Anterior cingulate cortex (tissue), 58 donors: Measurements from ENCODE around the gene CCT8.

Experiments
- DNase-seq, 58 donors: peaks; one replicate each; lab custom pipeline; 2025; lab: John Stamatoyannopoulos, UW

CCT8 gene

DNA sequence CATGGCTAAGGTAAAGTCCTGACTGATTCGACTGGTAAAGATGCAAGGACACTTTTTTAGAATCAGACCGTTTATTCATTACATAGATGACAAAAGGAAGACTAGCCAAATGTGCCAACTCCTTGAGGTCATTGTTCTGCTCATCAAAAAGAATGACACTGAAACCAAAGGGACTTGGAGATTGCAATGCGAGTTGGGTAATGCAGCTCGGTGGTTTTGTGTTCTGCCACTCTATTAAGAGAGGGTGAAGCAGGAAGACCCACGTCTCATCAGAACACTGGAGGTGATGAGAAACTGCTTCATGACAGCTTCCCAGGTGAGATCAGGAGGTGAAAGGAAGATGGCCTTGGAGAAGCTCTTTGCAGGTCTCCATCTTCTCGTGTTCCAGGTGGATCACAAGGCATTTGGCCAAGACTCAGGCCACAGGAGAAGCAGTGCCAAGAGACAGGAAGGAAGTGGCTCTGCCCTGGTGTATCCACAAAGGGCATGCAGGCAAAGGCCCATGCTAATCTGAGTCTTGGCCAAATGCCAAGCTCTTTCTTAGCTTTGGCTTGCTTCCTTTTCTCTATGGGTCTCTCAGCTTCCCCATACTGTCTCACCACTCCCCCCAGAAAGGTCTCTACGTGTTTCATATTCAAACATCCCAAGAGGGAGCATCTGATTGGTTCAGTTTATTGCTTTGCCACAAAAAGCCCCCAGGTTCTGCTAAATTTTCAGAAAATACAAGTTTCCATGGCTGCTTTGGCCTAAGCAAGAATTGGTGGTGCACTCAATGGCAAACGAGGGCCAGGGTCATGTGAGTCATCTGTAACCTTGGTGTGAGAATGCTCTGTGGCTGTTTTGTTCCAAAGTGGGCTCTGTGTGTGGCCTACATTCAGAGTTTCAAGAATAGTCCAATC lies 5.7 kb upstream of the CCT8 start:
- DNase-seq, result peak in 18 of 58 donors; percentile 2 to 67 (median 22)

- no peak for DNase-seq
These were observed 4.2 kb upstream of the CCT8 start for GRCh38 chr21:29077651-29078090.

DNA sequence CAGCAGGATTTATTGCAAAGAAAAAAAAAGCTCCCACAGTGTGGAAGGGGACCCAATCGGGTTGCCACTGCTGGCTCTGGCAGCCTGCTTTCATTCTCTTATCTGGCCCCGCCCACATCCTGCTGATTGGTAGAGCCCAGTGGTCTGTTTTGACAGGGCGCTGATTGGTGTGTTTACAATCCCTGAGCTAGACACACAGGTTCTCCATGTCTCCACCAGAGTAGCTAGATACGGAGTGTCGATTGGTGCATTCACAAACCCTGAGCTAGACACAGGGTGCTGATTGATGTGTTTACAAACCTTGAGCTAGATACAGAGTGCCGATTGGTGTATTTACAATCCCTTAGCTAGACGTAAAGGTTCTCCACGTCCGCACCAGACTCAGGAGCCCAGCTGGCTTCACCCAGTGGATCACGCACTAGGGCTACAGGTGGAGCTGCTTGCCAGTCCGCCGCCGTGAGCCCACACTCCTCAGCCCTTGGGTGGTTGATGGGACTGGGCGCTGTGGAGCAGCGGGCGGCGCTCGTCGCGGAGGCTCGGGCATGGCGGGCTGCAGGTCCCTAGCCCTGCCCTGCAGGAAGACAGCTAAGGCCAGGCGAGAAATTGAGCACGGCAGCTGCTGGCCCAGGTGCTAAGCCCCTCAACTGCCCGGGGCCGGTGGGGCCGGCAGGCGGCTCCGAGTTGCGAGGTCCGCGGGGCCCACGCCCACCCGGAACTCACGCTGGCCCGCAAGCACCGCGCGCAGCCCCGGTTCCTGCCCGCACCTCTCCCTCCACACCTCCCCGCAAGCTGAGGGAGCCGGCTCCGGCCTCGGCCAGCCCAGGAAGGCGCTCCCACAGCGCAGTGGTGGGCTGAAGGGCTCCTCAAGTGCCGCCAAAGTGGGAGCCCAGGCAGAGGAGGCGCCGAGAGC lies 3.5 kb upstream of the CCT8 start:
- DNase-seq, result peak in 25 of 58 donors; percentile 6 to 68 (median 19)

DNA sequence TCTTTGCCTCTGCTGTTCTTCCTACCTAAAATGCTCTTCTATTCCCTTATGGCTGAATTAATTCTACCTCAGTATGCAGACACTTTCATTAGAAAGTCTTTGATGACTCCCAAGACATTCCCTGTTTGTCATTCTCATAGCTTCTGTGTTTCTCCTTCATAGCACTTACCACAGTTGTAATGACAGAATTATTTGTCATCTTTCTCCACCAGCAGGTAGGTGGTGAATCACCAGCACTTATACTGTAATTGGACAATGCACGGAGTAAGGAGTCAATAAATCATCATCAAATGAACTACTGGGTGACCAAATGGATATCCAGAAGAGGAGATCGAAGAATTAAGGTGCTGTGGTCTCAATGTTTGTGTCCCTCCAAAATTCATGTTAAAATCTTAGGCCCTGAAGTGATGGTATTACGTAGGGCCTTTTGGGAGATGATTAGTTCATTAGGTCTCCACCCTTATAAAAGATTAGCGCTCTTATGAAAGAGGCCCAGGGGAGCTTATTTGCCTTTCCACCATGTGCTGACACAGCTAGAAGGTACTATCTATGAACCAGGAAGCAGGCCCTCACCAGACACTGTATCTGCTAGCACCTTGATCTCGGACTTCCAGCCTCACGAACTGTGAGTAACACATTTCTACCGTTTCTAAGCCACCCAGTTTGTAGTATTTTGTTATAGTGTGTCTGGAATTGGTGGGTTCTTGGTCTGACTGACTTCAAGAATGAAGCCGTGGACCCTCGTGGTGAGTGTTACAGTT lies 2.4 kb upstream of the CCT8 start:
- no peak for DNase-seq

DNA sequence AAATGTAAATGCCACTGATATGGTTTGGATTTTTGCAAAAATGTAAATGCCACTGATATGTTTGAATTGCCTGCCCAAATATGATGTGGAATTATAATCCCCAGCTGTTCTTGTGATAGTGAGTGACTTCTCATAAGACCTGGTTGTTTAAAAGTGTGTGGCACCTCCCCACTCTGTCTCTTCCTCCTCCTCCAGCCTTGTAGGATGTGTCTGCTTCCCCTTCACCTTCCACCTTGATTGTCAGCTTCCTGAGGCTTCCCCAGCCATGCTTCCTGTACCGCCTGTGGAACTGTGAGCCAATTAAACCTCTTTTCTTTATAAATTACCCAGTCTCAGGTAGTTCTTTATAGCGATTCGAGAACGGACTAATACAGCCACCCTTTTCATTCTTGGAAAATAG lies 1.3 kb upstream of the CCT8 start:
- no peak for DNase-seq

- no peak for DNase-seq
These were observed 544 bp upstream of the CCT8 start for GRCh38 chr21:29074007-29074376.

DNA sequence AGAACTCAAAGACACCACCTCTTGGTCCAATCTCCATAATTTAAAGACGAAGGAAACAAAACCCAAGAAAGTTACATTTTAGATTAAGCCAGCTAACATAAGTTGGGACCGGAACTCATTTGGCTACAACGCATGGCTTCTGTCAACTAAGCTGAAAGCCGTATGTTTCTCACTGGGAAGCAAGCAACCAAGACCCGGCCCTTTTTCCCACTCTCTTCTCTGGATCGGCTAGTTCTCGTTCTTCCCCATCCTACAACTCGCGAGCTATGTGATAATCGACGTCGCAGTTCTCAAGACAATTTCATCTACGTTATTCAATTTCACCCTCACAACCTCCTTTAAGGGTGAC lies 601 bp downstream of the CCT8 start:
- DNase-seq, result no peak

- DNase-seq, result no peak
These were observed 8.5 kb downstream of the CCT8 start for GRCh38 chr21:29064850-29065481.

GRCh38 chr21:29056538-29057050 lies 16.9 kb downstream of the CCT8 start:
- no peak for DNase-seq

- DNase-seq, result no peak
These were observed 17.4 kb downstream of the CCT8 start for GRCh38 chr21:29056005-29056404.

DNA sequence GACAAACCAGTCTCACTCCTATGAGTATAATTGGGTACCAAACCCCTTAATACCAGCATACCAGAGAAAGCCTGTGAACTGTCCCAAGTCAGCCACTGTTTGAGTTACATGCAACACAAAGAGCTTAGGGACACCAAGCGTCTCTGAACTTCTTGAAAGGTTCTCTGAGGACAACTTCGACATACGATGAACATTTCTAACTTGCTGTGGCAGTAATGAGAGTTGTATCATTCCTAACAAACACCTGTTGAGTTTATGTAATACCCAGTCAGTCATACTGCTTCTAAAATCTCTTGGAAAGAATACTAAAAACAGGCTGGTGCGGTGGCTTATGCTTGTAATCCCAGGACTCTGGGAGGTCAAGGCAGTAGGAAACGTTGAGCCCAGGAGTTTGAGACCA lies 18.4 kb downstream of the CCT8 start:
- DNase-seq, result no peak

GRCh38 chr21:29053656-29054055 lies 19.8 kb downstream of the CCT8 start:
- DNase-seq, result no peak

DNA sequence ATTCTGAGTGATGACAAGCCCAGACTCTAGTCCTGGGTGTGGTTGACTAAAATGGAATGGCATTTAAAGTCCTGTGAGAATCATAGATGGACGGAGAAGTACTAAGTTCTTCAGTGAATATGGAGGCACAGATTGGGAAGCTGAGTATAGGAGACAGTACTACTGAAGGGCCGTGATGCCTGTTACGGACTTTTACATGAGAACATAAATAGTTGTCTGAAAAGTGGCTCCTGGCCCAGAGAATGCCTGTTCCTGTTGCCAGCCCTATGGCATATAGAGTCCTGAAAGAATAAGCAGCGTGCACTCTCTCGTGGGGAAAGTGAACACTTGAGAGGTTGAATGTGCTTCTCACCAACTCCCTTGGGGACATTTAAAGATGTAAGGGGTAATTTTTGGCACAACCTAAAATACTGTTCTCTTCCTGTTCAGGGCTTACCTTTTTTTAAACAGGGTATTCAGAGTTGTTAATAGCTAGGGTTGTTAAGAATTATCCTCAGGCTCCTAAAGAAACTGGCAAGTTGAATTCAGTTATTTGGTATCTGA lies 20.4 kb downstream of the CCT8 start:
- DNase-seq, result no peak

DNA sequence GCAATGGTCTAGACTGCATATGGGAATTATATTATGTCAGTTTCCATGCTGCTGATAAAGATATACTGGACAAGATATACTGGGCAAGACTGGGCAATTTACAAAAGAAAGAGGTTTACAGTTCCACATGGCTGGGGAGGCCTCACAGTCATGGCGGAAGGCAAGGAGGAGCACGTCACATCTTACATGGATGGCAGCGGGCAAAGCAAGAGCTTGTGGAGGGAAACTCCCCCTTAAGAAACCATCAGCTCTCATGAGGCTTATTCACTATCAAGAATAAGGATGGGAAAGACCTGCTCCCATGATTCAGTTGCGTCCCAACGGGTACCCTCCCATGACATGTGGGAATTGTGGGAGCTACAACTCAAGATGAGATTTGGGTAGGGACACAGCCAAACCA lies 21.2 kb downstream of the CCT8 start:
- no peak for DNase-seq

- no peak for DNase-seq
These were observed 38.8 kb downstream of the CCT8 start for GRCh38 chr21:29034678-29035077.

GRCh38 chr21:29033871-29034270 lies 39.6 kb downstream of the CCT8 start:
- DNase-seq, result no peak

- DNase-seq, result no peak
These were observed 40.1 kb downstream of the CCT8 start for GRCh38 chr21:29033301-29033700.

- no peak for DNase-seq
These were observed 42.5 kb downstream of the CCT8 start for GRCh38 chr21:29030909-29031308.

- DNase-seq, result no peak
These were observed 43.9 kb downstream of the CCT8 start for GRCh38 chr21:29029524-29029923.

DNA sequence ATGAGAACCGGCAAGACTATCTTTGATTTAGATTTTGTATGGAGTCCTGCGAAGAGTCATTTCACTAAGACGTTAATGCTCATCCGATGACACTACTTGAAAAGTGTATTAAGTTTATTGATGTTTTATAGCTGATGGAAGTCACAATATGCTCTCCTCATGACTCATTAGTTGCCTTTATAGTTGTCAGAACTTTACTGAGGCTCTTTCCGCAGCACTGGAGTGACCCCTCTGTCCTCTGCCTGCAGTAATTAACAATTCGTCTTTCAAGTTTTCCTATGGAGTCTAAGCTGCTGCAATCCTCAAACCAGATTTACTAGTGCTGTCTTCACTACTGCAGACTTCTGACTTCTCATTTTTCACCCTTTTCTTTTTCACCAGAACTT lies 48.1 kb downstream of the CCT8 start:
- no peak for DNase-seq
